Frontal cortex (tissue), 4 donors: ENCODE measurements around the gene CYFIP2. TPM values are rescaled to one million over a fixed set of nuclear protein-coding genes. Genes with fewer than 3 reads are reported as not detected.

Experiments
- DNase-seq, 2 donors: peaks; one replicate each; pipeline ENCODE4 v3.0.0; 2012; ENCODE audit warnings: low spot score in 2 of 2
- FAIRE-seq: peaks from 2 replicates; lab custom pipeline; 2012; peaks lifted over from hg19 to GRCh38; lab: Jason Lieb, UNC
- total RNA-seq: library from RNA; depleted of rRNA; stranded (reverse); fragments of >200 nt; gene quantifications from one replicate; pipeline ENCODE4 v1.2.3, GENCODE V29; 2014
- donor health status: control.
- donor health status: control.
- donor health status: control.

CYFIP2 gene
- total RNA-seq, 1 donor from 2014 or later = 71.7 TPM

DNA sequence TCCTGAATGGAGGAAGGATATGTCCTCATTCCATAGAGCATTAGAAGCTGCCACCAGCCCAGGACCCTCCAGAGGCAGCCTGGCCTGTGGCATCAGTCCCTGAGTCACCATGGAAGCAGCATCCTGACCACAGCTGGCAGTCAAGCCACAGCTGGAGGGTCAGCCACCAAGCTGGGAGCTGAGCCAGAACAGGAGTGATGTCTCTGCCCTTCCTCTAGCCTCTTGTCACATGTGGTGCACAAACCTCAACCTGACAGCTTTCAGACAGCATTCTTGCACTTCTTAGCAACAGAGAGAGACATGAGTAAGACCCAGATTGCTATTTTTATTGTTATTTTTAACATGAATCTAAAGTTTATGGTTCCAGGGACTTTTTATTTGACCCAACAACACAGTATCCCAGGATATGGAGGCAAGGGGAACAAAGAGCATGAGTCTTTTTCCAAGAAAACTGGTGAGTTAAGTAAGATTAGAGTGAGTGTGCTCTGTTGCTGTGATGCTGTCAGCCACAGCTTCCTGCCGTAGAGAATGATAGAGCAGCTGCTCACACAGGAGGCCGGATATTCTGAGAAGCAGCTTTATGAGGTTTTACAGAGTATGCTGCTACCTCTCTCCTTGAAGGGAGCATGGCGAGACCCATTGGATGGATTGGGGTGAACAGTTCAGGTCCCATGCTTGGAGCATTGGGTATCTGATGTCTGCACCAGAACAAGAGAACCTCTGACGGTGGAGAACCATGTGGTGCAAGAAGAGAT is 13.0 kb upstream of the CYFIP2 start:
- no peak for FAIRE-seq
- DNase-seq = no peak

DNA sequence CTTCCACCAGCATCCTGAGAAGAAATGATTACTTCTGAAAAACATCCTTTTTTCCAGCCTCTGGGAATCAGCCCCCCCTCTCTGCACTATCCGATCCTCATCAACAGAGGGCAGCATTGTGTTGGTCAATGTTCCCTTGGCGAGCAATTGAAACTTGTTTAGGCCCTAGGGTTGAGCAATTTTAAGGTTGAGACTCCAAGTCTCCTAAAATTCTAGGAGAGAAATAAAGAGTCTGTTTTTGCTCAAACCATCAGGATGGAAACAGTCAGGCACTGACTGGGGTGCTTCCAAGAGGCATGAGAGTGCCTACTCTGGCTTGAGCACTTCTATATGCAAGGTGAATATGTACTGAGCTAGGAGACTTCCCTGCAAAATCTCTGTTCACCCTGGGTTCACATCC is 12.4 kb upstream of the CYFIP2 start:
- DNase-seq (peak in 1 of 2 donors; percentile 59), FAIRE-seq (no peak)

DNA sequence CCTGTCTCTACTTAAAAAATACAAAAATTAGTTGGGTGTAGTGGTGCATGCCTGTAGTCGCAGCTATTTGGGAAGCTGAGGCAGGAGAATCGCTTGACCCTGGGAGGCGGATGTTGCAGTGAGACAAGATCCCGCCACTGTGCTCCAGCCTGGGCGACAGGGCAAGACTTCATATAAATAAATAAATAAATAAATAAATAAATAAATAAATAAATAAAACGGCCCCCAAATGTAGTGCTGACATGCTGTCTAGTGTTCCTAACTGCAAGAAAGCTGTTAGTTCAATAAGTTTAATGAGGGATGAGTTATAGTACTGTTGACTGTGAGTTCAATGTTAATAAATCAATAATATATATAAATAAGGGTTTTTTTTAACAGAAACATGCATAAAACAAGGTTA is 7.5 kb upstream of the CYFIP2 start:
- DNase-seq = no peak
- FAIRE-seq = no peak

DNA sequence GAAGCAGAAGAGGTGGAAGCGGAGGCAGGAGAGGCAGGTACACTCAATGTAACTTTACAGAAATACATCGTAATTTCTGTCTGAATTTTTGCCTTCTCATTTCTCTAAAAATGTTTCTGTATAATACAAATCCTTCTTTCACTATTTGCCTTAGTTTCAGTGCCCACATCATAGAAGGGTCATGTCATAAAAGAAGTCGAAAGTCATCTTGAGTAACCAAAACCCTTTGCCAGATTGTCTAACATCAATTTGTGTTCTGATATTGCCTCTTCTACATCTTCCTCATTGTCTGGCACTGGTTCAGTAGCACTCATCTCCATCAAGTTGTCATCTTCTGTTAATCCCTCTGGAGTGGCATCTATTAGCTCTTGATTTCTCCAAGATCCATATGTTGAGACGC is 6.2 kb upstream of the CYFIP2 start:
- no peak for DNase-seq
- no peak for FAIRE-seq

DNA sequence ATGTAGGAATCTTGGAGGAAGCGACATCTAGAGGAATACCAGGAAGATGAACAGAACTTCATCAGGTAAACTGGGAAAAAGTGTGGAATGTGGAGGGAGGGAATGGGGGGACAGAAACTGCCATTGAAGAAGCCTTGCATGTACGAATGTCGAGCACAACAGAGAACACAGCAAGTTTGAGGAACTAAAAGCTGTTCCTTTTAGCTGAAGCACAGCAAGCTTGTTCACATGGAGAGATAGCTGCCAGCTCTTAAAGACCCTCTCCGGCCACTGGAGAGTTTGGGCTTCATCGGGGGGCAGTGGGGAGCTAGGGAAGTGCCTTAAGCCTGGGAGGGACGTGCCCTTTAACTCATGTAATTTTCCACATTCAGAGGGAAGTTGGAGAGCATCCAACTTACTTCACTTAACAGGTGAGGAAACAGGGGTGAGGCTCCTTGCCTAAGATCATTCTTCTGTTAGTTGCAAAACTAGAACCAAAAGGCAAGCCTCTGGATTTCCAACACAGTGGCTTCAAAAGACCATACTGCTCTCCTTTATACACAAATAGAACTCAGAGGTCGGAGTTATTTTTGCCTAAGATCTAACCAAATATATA is 2.3 kb upstream of the CYFIP2 start:
- no peak for FAIRE-seq

DNA sequence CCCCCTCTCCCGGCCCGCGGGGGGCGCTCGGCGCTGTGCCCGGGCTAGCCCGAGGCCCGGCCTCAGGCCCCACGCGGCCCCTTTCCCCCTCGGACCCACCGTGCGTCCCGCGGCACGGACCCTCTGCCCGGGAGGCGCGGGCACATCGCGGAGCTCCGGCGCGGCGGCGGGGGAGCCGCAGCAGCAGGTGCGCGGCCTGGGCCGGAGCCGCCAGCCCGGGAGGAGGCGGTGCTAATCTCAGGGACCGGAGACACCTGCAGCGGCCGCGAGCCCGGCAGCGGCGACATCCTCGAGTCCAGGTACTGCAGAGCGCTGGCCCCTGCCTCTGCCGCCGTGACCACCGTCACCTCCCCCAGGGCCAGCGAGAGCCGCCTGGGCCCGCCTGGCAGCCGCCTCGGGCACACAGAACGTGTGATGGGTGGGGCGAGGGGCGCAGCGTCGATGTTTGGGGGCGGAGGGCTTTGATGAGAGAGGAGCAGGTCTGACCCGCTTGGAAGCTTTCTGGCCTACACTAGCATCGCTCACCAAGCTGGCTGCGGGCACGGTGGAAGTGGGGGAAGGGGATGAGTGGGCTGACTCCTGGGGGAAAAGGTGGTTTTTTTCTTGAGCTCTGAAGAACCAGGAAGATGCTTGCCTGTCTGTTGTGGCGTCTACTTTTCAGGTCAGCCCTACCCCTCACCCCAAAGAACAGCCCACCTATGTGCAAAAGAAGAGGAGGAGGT is 524 bp downstream of the CYFIP2 start:
- DNase-seq (peak in 1 of 2 donors; percentile 38), FAIRE-seq (no peak)

More for the DNA sequence above, 2.3 kb upstream of the CYFIP2 start:
- DNase-seq = no peak

DNA sequence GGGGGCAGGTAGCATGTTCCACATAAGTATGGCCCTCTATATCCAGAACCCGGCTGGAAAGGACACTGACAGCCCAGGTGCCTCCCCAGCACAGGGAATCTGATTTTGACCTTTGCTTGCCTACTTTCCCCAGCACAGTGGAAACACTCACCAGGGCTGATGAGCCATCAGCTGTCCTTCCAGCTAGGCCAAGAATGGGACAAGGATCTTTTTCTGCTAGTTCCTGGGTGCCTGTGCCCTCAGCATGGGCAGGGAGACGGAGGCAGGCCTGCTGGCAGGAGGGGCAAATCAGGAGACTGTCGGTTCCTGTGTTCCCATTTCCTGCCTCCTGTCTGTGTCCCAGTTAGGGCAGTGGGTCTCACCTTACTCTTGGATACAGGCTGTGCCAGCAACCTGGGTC is 1.1 kb downstream of the CYFIP2 start:
- no peak for FAIRE-seq
- DNase-seq = no peak

DNA sequence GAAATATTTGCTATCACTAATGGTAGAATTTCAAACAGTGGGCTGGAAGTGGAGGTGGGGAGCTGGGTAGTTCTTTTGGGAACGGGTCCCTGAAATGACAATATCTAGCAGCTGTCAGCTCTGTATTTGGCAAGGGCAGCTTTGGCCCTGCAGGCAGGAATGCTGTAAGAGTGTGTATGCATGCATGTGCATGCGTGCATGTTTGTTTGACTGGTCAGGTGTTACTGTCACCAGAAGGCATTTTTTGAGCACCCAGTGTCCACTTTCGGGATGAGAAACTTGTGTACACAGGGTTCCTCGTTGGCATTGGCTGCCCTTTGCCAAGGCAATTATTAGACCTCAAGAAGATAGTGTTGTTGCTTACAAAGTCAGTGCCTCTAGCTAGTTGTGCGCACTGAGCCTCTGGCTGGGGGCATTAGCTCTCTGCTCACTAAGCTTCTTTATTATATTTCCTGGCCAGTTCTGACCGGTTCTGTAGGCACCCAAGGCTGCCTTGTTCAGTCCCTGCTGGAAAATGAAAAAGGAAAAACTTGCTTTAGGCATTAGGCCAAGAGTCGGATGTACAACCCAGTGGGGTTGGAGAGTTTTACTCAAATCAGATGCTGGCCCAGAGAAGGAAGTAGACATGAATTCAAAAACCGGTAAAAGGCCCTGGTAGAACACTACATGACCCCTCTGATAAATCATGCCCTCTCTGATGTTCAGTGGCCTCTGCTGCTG is 2.0 kb downstream of the CYFIP2 start:
- FAIRE-seq (no peak), DNase-seq (no peak)

DNA sequence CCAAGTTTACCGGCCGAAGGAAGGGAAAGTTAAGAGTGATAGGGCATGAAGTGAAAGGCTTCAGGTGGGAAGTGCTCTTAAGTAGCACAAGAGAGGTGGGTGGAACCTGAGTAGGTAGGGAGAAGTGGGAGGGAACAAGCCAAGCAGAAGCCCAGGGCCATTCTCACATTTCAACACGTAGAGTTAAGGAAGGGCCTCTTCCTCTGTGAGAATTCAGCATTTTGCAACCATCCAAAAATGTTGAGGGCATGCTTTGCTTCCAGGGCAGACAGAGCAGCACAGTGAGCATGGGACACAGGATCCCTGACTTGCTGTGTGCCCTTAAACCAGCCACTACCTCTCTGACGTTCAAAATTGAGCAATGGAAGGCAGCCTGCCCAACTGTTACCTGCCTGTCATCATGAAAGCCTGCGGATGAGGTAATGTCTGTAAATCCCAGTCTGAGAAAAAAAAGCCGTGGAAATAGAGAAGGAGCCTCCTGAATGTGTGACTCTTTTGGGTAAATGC is 3.3 kb downstream of the CYFIP2 start:
- DNase-seq (no peak), FAIRE-seq (no peak)

DNA sequence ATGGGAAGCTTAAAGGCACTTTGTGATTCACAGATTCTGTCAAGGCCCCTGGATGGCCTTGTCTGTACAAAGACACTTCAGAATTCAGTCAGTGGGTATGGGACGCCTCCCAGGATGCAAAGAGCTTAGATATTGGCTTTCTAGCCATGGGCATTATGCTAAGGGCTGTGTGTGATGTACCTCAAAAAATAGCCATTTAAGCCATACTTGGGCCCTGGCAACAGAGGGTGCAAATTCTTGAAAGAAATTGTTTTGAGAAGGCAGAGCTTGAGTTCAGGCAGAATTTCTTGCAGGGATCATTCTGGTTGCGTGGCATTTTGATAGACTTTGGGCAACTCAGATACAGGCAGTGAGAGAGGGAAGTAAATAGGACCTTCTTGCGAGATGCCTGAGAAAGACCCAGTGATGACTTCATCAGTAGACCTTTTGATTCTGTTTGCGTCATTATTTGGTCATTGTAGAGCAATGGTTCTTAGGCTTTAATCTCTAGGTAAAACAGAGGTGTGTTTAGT is 3.9 kb downstream of the CYFIP2 start:
- FAIRE-seq = no peak
- no peak for DNase-seq

DNA sequence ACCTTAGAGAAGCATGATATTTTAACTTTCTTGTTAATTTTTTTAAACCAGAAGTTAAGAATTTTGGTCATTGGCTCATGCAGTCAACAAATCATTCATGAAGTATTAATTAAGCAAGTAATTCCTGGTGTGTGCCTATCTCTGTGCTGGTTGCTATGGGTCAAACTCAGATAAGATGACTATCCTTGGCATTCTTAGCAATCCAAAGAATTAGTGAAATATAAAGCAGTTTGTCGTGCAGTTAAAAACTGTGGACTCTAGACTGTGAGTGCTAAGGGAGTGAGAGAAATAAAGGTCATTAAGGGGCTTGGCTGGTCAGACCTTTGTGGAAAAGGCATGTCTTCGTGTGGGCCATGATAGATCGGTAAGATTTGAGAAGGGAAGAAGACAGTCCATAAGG is 4.8 kb downstream of the CYFIP2 start:
- no peak for FAIRE-seq

DNA sequence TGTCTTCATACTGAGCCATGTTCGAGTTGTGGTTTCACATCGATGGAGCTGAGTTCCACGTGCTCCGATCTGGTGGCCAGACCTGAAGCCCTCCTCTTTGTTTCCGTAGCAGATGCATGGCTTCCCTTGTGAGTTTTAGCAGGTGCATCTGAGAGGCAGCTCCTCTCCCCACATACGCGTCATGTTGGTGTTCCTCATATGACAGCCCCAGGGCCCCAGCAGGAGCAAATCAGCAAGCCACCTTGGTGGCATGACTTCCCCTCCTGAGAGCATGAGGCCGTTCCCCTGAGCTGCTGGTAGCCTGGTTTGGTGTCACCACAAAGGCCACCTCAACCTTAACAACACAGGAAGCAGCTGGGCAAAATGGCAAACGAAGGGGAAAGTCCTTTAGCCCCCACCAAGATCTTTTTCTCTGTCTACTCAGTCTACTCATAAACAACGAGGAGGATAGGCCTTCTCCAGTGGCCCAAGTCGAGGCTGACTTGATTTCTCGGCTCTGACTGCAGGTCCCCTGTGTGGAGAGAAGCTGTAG is 5.9 kb downstream of the CYFIP2 start:
- DNase-seq (no peak), FAIRE-seq (no peak)

More for the DNA sequence above, 4.8 kb downstream of the CYFIP2 start:
- no peak for DNase-seq

DNA sequence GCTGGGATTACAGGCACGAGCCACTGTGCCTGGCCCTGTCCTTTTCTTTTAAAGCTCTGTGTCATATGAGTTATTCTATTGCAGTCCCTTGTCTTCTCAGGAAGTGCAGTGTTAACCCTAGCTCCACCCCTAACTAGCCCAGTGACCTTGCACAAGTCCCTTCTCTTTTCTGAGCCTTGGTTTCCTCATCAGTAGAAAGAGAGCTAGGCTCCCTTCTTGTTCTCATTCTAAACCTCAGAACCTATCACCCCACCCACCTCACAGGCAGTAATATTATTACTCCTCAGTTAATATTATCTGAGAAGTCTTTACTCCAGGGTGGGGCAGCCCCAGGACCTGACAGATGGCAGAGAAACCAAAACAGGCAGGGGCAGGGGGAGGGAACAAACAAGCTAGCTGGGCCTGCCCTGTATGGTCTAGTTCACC is 7.2 kb downstream of the CYFIP2 start:
- FAIRE-seq (no peak), DNase-seq (no peak)

DNA sequence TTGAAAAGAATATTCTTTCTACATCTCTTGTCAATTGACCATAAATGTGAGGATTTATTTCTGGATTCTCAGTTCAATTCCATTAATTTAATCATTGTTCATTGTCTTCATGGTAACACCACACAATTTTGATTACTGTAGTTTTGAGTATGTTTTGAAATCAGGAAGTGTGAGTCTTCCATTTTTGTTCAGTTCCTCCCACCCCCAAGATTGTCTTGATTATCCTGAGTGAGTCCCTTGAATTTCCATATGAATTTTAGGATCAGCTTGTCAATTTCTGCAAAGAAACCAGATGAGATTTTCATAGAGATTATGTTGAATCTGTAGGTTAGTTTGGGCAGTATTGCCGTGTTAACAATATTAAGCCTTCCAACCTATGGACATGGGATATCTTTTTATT is 9.5 kb downstream of the CYFIP2 start:
- DNase-seq = no peak
- peak; percentile 23 for FAIRE-seq

DNA sequence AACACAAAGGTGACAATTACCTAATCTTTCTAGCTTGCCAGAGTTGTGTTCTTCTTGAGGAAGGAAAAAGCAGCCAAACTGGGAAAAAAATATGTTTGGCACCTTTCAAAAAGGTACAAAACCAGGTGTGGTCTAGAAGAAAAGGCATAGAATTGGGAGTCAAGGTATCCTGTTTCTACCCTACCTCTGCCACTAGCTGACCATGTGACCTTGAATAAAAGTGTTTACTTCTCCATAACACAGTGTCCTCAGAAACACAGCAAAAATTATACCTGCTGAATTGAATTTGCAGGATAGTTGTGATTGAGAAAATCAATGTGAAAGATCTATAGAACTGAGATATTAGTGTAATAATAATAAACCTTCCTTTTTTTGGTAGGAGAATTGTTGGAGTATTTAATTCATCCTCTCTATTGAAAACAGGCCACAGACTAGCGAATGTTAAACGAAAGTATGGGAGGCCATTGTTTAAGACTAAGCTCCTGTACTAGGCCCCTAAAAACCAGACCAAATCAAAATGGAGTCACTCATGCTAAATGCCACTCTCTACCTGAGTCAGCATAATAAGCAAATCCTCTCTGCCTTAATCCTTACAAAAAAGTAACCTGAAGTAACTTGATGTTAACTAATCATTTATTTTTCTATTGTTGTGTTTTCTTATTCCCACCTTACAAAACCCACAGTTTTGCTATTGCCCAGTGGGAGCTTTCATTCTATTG is 12.6 kb downstream of the CYFIP2 start:
- FAIRE-seq (no peak), DNase-seq (no peak)

DNA sequence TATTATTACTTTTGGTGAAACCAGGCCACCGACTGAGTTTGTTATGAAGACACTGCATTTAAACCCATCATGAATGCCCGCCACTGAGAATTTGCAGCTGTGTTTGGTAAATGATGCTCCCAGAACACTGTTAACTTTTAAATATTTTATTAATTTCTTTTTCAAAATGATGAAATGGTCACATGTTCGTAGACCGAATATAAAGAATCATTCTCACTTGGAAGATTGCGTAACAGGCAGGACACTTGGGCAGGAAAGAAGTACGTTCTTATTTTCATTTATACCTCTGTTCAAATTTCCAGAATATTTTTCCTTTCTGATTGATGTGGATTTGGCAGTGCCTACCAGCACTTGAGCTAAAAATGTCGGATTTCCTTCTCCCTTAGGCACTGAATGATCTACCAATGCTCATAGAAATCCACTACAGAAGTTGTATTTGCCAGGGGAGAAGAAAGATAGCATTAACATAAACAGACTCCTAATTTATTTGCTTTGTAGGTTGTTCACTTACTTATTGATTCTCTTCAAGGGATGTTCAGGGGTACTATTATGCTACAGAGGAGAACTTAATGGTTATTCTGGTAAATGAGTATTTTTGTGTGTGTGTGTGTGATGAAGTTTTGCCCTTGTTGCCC is 13.8 kb downstream of the CYFIP2 start:
- DNase-seq (no peak), FAIRE-seq (no peak)

DNA sequence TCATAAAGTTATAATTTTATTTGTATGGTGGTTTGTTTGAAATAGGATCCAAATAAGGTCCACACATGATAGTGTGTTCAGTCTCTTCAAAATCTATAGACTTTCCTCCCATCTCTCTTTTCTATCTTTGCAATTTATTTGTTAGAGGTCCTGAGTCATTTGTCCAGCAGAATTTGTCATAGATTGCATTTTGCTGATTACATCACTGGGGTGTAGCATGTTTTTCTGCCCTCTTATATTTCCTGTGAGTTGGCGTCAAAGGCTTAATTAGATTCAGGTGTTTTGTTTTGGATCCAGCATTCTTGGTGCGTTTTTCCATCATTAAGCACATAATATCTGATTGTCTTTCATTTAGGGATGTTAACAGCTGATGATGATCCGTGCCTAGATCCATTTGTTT is 15.0 kb downstream of the CYFIP2 start:
- no peak for DNase-seq
- no peak for FAIRE-seq

DNA sequence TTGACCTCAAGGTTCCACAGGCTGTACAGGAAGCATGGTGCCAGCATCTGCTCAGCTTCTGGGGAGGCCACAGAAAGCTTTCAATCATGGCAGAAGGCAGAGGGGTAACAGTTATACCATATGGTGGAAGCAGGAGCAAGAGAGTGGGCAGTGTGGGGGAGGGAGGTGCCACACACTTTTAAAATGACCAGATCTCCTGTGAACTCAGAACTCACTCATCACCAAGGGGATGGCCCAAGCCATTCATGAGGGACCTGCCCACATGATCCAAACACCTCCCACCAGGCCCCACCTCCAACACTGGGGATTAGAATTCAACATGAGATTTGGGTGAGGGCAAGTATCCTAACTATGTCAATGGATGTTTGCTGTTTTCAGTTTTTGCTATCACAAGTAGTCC is 16.2 kb downstream of the CYFIP2 start:
- FAIRE-seq (no peak), DNase-seq (no peak)

DNA sequence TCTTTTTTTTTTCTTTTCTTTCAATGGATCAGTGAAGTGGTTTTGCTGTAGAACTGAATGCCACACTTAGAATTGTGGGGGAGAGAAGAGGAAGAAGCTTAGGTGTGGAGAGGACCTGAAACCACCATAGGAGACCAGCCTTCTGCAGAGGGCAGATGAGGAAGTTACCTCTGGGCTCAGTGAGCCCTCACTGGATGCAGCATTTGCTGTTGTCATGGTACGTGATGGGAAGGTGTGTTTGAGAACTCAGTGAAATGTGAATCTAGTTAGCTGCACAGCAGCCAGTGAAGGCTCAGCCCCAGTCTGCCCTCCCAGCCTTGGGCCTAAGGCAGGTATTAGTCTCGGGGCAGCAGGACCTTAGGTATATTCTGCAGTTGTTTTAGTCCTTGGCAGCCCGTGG is 17.5 kb downstream of the CYFIP2 start:
- DNase-seq = no peak
- no peak for FAIRE-seq
